Brain microvascular endothelial cell (primary cell): ENCODE results near the gene TECPR1.

Source experiments
- DNase-seq: peaks from one replicate; pipeline ENCODE4 v3.0.0-alpha.2; 2020
- H3K27ac ChIP-seq: fragments of 250-450 bp; sonication (Bioruptor Pico); 2 replicates; pipeline ENCODE4 v1.5.1; 2020; ENCODE audit warnings: mild to moderate bottlenecking, moderate library complexity
- H3K27me3 ChIP-seq: fragments of 250-450 bp; sonication (Bioruptor Pico); replicated peaks from 2 replicates; pipeline ENCODE4 v1.5.1; 2020; ENCODE audit warnings: mild to moderate bottlenecking
- H3K36me3 ChIP-seq: fragments of 250-450 bp; sonication (Bioruptor Pico); replicated peaks from 2 replicates; pipeline ENCODE4 v1.5.1; 2020; ENCODE audit warnings: mild to moderate bottlenecking
- H3K4me3 ChIP-seq: 2 replicates; pipeline ENCODE4 v1.5.1; 2011; ENCODE audit warnings: low read depth, mild to moderate bottlenecking, control low read depth, low read length, moderate library complexity
- in situ Hi-C: cut with HindIII; loops from 2 replicates; pipeline ENCODE4 v1.10.0; 2017; ENCODE audit warnings: low sequenced_read_pairs, low pct_ligation_motif_present
- TF ChIP-seq, protein P1 (sequence below): IDR thresholded peaks from 2 replicates; pipeline ENCODE4 v1.5.1; 2011; ENCODE audit warnings: low read depth, mild to moderate bottlenecking, moderate library complexity, low read length, control low read depth, inconsistent platforms; ENCODE audit errors: missing control alignments

The TECPR1 gene

DNA sequence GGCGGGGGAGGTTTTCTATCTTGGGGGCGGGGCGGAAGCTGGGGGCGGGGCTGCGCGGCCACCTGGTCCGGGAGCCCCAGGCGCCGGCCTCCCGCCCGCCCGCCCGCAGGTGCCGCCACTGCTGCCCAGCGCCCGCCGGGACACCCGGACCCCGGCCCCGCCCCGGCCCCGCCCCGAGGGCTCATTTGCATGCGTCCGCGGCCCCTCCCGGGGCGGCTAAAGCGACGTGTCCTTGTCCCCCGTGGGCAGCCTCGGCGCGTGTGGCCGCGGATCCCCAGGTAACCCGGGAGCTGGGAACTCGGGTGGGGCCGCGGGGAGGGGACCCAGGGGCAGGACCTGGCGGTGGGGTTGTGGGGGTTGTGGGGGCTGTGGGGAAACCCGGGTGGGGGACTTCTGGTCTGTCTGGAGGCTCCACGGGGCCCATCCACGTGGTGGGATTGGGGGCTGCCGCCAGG, 40.8 kb downstream of the TECPR1 start, which contains the start of gene BHLHA15:
Gene BHLHA15 (plus strand): TSS at position 219 of the 455 bp plus-strand sequence. CDS start 871 bp downstream, outside the sequence.
- peaks cover 4% of the 10 kb centered on the region for H3K36me3 ChIP-seq
- in situ Hi-C loops = no loop called here
- no peak within 1 kb of the TSS for H3K27ac ChIP-seq
- TF ChIP-seq, protein P1, sequence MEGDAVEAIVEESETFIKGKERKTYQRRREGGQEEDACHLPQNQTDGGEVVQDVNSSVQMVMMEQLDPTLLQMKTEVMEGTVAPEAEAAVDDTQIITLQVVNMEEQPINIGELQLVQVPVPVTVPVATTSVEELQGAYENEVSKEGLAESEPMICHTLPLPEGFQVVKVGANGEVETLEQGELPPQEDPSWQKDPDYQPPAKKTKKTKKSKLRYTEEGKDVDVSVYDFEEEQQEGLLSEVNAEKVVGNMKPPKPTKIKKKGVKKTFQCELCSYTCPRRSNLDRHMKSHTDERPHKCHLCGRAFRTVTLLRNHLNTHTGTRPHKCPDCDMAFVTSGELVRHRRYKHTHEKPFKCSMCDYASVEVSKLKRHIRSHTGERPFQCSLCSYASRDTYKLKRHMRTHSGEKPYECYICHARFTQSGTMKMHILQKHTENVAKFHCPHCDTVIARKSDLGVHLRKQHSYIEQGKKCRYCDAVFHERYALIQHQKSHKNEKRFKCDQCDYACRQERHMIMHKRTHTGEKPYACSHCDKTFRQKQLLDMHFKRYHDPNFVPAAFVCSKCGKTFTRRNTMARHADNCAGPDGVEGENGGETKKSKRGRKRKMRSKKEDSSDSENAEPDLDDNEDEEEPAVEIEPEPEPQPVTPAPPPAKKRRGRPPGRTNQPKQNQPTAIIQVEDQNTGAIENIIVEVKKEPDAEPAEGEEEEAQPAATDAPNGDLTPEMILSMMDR = no peak
- DNase-seq = no peak
- H3K4me3 ChIP-seq = peak within 1 kb of the TSS; percentile 33
- no peaks in the 10 kb centered on the region for H3K27me3 ChIP-seq

DNA sequence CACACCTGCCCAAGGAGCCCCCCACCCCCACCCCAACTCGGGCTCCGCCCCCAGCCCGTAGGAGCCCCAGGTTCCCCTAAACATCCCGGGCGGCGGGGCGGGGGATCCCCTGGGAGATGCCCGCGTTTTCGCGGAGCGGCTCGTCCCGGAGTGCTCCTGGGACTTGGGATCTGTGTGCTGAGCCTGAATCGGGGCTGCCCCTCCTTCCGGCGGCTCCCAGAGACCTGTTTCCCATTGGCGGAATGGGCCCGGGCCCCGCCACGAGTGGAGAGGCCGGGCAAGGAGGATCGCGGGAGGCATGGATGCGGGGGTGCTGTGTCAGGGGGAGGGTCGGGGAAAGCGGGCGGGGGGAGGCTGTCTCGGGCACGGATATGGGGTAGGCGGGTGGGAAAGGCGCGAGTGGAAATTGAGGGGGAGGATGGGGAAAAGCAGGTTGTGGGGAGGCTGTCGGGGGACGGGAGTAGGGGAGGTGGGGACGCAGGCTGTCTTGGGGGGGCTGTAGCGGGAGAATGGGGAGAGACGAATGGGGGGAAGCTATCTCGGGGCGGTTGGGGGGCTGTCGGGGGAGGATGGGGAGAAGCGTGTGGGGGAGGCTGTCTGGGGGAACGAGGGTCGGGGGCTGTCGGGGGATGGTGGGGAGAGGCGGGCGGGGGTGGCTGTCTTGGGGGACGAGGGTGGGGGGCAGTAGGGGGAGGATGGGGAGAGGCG, 41.4 kb downstream of the TECPR1 start:
- TF ChIP-seq, protein P1 = no peak
- H3K4me3 ChIP-seq = peak overlapping the region; percentile 33
- H3K27ac ChIP-seq = no peak overlapping the region
- in situ Hi-C loops = no loop called here
- H3K27me3 ChIP-seq = no peaks in the 10 kb centered on the region
- H3K36me3 ChIP-seq = no peaks in the 10 kb centered on the region
- no peak for DNase-seq

DNA sequence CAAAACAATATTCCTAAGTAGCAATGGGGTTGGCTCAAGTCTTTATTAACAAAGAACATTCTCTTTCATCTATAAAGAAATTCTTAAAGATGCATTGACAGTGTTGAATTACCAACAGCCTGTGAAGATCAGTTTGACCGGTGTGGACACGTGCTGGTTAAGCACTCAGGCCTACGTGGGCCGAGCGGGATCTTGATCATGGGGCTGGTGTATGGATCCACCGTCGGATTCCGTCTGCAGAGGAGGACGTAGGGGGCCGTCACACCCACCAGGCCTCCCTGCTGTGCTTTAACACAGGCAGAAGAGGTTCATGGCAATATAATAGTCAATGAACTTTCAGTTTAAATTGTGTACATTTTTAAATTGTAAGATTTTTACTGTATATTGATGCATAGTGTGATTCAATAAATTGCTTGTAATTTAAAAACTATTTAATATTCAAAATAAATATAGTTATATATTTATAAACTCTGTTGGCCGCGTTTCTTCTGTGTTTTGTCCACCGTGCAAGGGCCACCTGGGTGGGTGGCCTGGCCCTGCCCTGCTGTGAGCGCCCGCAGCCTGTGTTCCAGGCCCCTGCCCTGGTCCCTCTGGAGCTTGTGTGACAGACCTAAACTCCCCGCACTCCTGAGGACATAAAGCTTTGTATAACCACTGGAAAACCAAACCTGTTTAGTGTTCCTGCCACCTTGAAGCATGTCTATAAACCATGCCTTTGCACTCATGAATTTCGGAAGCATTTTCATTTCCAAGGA, 42.7 kb downstream of the TECPR1 start:
- Histone ChIP-seq H3K4me3 (no peak overlapping the region), H3K36me3 (peaks cover 1% of the 10 kb centered on the region), H3K27me3 (no peaks in the 10 kb centered on the region), H3K27ac (no peak overlapping the region)
- TF ChIP-seq, protein P1 = no peak
- in situ Hi-C loops = no loop called here
- DNase-seq = no peak

DNA sequence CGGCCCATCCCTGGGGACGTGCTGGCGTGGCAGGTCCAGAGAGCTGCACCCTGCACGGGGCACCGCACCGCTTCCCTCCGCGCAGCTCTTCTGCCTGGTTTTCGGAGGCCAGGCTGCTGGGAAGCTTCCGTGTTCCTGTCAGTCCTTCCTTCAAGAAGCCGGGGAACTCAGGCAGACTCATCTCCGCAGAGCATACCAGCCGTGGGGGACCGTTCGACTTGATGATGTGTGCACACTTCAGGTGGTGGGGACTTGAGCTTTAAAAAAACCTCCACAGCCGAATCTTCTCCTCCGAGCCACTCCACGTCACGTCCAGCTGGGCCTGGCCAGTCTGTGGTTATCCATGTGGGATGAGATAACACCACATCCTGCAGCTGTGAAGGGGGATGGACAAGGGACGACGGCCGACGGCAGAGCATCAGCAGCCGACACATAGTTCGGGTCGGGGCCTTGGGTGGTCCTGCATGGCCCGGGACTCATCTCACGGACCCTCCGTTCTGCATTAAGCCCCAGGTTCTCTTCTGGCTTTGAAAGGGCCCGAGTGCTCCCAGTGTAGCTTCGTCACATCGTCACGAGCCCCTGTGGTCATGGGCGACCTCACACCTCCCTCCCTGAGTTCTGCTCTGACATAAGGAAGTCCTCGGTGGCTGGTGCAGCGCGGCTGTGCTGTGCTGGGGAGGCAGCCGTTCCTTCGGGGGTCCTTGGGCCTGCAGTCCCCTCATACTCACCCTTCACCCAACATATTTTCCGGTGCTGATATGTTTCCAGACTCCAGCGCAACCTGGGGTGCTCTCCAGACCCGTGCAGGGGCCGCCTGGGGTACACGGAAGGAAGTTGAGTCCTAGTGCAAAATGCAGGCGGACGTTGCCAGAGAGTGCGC, 45.3 kb downstream of the TECPR1 start:
- TF ChIP-seq, protein P1 = no peak
- no peak overlapping the region for H3K4me3 ChIP-seq
- in situ Hi-C loops = no loop called here
- no peak overlapping the region for H3K27ac ChIP-seq
- no peaks in the 10 kb centered on the region for H3K27me3 ChIP-seq
- H3K36me3 ChIP-seq = peaks cover 5% of the 10 kb centered on the region
- DNase-seq = no peak

DNA sequence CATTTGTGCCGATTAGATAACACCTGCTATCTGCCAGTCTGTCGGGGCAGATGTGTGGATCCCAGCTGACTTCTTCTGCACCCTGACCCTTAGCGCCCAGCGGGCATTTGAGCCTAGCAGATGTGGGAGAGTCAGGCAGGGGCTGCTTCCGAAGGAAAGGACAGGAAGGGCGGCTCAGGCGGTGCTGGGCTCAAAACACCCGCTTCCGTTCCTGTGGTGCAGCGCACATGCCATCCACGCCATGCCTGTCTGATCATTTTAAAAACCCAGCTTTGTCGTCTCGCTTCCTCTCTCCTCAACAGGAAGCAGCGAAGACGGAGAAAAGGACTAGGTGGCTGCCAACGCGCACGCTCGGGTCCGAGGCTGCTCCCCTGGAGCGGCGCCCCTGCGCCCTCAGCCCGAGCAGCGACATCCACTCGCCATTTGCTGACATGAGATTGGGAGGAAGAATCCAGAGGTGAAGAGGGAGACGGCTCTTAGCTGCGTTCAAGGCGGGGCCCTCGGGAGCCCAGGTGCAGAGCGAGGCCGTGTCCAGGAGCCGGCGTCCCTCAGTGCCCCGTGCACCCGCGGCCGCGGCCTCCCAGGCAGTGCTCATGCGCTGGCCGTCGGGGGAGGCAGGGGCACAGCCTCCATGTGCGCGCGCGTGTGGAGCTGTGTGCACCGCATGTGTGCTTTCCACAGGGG, 46.7 kb downstream of the TECPR1 start:
- Histone ChIP-seq H3K27me3 (no peaks in the 10 kb centered on the region), H3K36me3 (peaks cover 5% of the 10 kb centered on the region), H3K27ac (no peak overlapping the region), H3K4me3 (no peak overlapping the region)
- DNase-seq = no peak
- TF ChIP-seq, protein P1 = no peak
- in situ Hi-C loops = no loop called here
